ENCODE measurements around the gene DOHH. TPM values are rescaled to one million over a fixed set of nuclear protein-coding genes. Genes with fewer than 3 reads are reported as not detected.
A peak's percentile ranks its signal among the peaks of the same experiment; 100 is the strongest.
"Not testable (repeated sequence)": the region's sequence is repeated elsewhere in the genome, so short reads cannot be mapped to it uniquely, and the experiment has no call there.

The DOHH gene
- total and polyA plus RNA-seq, 2 experiments from 2014 or later, result 19.0 to 34.7 TPM

DNA sequence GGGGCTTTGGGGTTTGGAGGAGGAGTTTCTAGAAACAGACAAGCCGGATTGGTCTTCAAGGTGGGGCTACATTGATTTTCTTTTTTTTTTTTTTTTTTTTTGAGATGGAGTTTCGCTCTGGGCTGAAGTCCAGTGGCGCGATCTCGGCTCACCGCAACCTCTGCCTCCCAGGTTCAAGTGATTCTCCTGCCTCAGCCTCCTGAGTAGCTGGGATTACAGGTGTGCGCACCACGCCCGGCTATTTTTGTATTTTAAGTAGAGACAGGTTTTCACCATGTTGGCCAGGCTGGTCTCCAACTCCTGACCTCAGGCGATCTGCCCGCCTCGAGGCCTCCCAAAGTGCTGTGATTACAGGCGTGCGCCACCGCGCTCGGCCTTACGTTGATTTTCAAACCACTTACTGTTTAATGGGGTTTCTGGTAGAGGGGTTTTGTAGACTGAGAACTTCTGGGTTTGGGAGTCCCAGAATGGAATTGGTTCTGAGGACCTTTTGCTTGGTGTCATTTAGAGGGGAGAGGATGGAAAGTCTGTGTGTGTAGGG is 7.7 kb upstream of the DOHH start:
- Mint-ChIP-seq H3K4me3 (peak overlapping the region; percentile 82), H3K4me1 (peaks cover 14% of the 10 kb centered on the region), H3K27me3 (ENCODE audit: insufficient read depth, low read depth, poor library complexity) (peaks cover 27% of the 10 kb centered on the region), H3K36me3 (ENCODE audit: low read depth) (peaks cover 11% of the 10 kb centered on the region; the same call in 2 of the 3 replicates)
- H4K20me1 ChIP-seq (replicated peaks; ENCODE audit: insufficient read depth); H3K27ac Mint-ChIP-seq; ATAC-seq; H3K36me3 ChIP-seq (ENCODE audit: insufficient read depth); H2AFZ ChIP-seq; H3F3A ChIP-seq (replicated peaks; ENCODE audit: low read depth); H3K27me3 ChIP-seq (ENCODE audit: insufficient read depth); DNase-seq (ENCODE audit: low spot score); H3K9me2 ChIP-seq (ENCODE audit: insufficient read depth); H3K9me3 Mint-ChIP-seq; H3K27ac ChIP-seq (ENCODE audit: low read depth): not testable (repeated sequence)
- peak overlapping the region; percentile 97; the same call in 1 of the 2 replicates for H3K4me2 ChIP-seq
- H3K79me2 ChIP-seq (replicated peaks; ENCODE audit: insufficient read depth), result peaks cover 39% of the 10 kb centered on the region
- H3K4me3 ChIP-seq, result peak overlapping the region; percentile 86
- peaks cover 15% of the 10 kb centered on the region for H3K4me1 ChIP-seq (ENCODE audit: insufficient read depth)

DNA sequence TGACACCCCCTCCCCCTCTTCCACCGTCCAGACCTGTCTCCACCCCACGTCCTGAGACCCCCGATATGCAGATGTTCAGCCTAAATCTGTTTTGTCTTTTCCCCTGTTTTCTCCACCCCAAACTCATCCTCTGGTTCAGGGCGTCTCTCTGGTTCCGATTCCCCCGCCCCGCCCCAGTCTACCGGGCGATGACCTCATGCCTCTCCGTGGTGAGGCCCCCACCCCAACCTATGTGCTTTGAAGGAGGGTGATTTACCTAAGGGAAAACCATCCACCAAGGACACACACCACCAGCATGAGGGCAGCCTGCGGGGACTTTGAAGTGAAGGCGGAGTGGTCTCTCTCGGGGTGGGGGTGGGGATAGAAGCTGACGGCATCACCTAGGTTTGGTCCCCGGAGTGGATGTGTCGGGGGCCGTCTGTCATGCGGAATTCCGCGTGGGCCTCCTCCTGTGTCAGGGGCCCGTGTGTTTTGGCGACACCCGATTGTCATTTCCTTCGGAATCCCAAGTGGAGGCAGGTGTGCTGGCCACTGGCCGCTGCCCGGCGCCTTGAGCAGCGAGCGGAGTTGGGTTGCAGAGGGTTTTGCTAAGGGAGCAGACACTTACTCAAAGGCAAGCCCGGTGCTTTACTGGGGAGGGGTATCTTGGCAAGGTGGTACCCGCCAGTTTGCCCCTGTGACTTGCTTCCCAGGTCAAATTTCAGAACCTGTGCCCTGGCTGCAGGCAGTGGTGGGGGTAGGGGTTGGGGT is 7.1 kb upstream of the DOHH start:
- Histone ChIP-seq H3K4me1 (ENCODE audit: insufficient read depth) (peaks cover 15% of the 10 kb centered on the region), H4K20me1 (replicated peaks; ENCODE audit: insufficient read depth) (peaks cover 7% of the 10 kb centered on the region; the same call in 1 of the 2 replicates)

More for the DNA sequence above, 7.1 kb upstream of the DOHH start:
- H3K79me2 ChIP-seq (replicated peaks; ENCODE audit: insufficient read depth), result peaks cover 36% of the 10 kb centered on the region
- ATAC-seq, result peak; percentile 33
- Mint-ChIP-seq H3K27ac (no peak overlapping the region), H3K36me3 (ENCODE audit: low read depth) (peaks cover 11% of the 10 kb centered on the region; the same call in 2 of the 3 replicates), H3K9me3 (no peaks in the 10 kb centered on the region), H3K27me3 (ENCODE audit: insufficient read depth, low read depth, poor library complexity) (peaks cover 27% of the 10 kb centered on the region), H3K4me3 (peak overlapping the region; percentile 82), H3K4me1 (peaks cover 12% of the 10 kb centered on the region)
- TF ChIP-seq, protein P1, sequence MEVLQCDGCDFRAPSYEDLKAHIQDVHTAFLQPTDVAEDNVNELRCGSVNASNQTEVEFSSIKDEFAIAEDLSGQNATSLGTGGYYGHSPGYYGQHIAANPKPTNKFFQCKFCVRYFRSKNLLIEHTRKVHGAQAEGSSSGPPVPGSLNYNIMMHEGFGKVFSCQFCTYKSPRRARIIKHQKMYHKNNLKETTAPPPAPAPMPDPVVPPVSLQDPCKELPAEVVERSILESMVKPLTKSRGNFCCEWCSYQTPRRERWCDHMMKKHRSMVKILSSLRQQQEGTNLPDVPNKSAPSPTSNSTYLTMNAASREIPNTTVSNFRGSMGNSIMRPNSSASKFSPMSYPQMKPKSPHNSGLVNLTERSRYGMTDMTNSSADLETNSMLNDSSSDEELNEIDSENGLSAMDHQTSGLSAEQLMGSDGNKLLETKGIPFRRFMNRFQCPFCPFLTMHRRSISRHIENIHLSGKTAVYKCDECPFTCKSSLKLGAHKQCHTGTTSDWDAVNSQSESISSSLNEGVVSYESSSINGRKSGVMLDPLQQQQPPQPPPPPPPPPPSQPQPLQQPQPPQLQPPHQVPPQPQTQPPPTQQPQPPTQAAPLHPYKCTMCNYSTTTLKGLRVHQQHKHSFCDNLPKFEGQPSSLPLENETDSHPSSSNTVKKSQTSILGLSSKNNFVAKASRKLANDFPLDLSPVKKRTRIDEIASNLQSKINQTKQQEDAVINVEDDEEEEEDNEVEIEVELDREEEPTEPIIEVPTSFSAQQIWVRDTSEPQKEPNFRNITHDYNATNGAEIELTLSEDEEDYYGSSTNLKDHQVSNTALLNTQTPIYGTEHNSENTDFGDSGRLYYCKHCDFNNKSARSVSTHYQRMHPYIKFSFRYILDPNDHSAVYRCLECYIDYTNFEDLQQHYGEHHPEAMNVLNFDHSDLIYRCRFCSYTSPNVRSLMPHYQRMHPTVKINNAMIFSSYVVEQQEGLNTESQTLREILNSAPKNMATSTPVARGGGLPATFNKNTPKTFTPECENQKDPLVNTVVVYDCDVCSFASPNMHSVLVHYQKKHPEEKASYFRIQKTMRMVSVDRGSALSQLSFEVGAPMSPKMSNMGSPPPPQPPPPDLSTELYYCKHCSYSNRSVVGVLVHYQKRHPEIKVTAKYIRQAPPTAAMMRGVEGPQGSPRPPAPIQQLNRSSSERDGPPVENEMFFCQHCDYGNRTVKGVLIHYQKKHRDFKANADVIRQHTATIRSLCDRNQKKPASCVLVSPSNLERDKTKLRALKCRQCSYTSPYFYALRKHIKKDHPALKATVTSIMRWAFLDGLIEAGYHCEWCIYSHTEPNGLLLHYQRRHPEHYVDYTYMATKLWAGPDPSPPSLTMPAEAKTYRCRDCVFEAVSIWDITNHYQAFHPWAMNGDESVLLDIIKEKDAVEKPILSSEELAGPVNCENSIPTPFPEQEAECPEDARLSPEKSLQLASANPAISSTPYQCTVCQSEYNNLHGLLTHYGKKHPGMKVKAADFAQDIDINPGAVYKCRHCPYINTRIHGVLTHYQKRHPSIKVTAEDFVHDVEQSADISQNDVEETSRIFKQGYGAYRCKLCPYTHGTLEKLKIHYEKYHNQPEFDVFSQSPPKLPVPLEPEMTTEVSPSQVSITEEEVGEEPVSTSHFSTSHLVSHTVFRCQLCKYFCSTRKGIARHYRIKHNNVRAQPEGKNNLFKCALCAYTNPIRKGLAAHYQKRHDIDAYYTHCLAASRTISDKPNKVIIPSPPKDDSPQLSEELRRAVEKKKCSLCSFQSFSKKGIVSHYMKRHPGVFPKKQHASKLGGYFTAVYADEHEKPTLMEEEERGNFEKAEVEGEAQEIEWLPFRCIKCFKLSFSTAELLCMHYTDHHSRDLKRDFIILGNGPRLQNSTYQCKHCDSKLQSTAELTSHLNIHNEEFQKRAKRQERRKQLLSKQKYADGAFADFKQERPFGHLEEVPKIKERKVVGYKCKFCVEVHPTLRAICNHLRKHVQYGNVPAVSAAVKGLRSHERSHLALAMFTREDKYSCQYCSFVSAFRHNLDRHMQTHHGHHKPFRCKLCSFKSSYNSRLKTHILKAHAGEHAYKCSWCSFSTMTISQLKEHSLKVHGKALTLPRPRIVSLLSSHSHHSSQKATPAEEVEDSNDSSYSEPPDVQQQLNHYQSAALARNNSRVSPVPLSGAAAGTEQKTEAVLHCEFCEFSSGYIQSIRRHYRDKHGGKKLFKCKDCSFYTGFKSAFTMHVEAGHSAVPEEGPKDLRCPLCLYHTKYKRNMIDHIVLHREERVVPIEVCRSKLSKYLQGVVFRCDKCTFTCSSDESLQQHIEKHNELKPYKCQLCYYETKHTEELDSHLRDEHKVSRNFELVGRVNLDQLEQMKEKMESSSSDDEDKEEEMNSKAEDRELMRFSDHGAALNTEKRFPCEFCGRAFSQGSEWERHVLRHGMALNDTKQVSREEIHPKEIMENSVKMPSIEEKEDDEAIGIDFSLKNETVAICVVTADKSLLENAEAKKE (CRISPR knock-in tag; IDR thresholded peaks at IDR 0.05), result no peak
- no peak for TF ChIP-seq EZH2phosphoT487 (IDR thresholded peaks at IDR 0.05; ENCODE audit: unreplicated experiment)
- TF ChIP-seq ZNF331 (CRISPR knock-in tag; IDR thresholded peaks at IDR 0.05; ENCODE audit: low read depth), result no peak
- TF ChIP-seq, protein P2, sequence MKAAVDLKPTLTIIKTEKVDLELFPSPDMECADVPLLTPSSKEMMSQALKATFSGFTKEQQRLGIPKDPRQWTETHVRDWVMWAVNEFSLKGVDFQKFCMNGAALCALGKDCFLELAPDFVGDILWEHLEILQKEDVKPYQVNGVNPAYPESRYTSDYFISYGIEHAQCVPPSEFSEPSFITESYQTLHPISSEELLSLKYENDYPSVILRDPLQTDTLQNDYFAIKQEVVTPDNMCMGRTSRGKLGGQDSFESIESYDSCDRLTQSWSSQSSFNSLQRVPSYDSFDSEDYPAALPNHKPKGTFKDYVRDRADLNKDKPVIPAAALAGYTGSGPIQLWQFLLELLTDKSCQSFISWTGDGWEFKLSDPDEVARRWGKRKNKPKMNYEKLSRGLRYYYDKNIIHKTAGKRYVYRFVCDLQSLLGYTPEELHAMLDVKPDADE (IDR thresholded peaks at IDR 0.05), result no peak
- TF ChIP-seq, protein P3, sequence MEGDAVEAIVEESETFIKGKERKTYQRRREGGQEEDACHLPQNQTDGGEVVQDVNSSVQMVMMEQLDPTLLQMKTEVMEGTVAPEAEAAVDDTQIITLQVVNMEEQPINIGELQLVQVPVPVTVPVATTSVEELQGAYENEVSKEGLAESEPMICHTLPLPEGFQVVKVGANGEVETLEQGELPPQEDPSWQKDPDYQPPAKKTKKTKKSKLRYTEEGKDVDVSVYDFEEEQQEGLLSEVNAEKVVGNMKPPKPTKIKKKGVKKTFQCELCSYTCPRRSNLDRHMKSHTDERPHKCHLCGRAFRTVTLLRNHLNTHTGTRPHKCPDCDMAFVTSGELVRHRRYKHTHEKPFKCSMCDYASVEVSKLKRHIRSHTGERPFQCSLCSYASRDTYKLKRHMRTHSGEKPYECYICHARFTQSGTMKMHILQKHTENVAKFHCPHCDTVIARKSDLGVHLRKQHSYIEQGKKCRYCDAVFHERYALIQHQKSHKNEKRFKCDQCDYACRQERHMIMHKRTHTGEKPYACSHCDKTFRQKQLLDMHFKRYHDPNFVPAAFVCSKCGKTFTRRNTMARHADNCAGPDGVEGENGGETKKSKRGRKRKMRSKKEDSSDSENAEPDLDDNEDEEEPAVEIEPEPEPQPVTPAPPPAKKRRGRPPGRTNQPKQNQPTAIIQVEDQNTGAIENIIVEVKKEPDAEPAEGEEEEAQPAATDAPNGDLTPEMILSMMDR (conservative IDR thresholded peaks at IDR 0.05; ENCODE audit: low read depth in 2 of 2), result no peak
- no peaks in the 10 kb centered on the region for H3K9me2 ChIP-seq (ENCODE audit: insufficient read depth)
- H3K4me2 ChIP-seq, result peak overlapping the region; percentile 97
- peak overlapping the region; percentile 86 for H3K4me3 ChIP-seq
- H3F3A ChIP-seq (replicated peaks; ENCODE audit: low read depth), result no peaks in the 10 kb centered on the region
- peak overlapping the region; percentile 43; the same call in 1 of the 2 replicates for H2AFZ ChIP-seq
- no peak overlapping the region for H3K27ac ChIP-seq (ENCODE audit: low read depth)
- no peaks in the 10 kb centered on the region for H3K27me3 ChIP-seq (ENCODE audit: insufficient read depth)
- DNase-seq (ENCODE audit: low spot score), result peak; percentile 73
- no peaks in the 10 kb centered on the region for H3K36me3 ChIP-seq (ENCODE audit: insufficient read depth)
